Glutamatergic neuron (in vitro differentiated cells): Measurements from ENCODE around the gene MYOG. TPM values are rescaled to one million over a fixed set of nuclear protein-coding genes. Genes with fewer than 3 reads are reported as not detected.

Experiments used
- DNase-seq: peaks from one replicate; pipeline ENCODE4 v3.0.0; 2022
- H3K27ac Mint-ChIP-seq: one replicate; pipeline ENCODE4 v1.8.0; 2020; ENCODE audit warnings: mild to moderate bottlenecking, mixed read lengths, inconsistent platforms; ENCODE audit not compliant: unreplicated experiment
- H3K27me3 Mint-ChIP-seq: one replicate; pipeline ENCODE4 v1.8.0; 2020; ENCODE audit warnings: mild to moderate bottlenecking, moderate library complexity, mixed read lengths, inconsistent platforms; ENCODE audit not compliant: unreplicated experiment
- H3K36me3 Mint-ChIP-seq: one replicate; pipeline ENCODE4 v1.8.0; 2020; ENCODE audit warnings: mild to moderate bottlenecking, mixed read lengths, inconsistent platforms; ENCODE audit not compliant: unreplicated experiment
- H3K4me1 Mint-ChIP-seq: one replicate; pipeline ENCODE4 v1.8.0; 2020; ENCODE audit warnings: mild to moderate bottlenecking, low read depth, mixed read lengths, inconsistent platforms; ENCODE audit not compliant: unreplicated experiment
- H3K4me3 Mint-ChIP-seq: one replicate; pipeline ENCODE4 v1.8.0; 2020; ENCODE audit warnings: mild to moderate bottlenecking, mixed read lengths, inconsistent platforms; ENCODE audit not compliant: unreplicated experiment
- H3K9me3 Mint-ChIP-seq: one replicate; pipeline ENCODE4 v1.8.0; 2020; ENCODE audit warnings: mild to moderate bottlenecking, moderate library complexity, mixed read lengths, inconsistent platforms; ENCODE audit not compliant: unreplicated experiment
- CTCF ChIP-seq: fragments of 200-600 bp; sonication (generic); IDR thresholded peaks from one replicate; pipeline ENCODE4 v1.5.0; 2021; ENCODE audit not compliant: partially characterized antibody, unreplicated experiment
- total RNA-seq: library from RNA; stranded (reverse); fragmentation: NEBNext Ultra II Directional; extraction: Animal tissue kit (Norgen Biotek cat#: 25700); gene quantifications from one replicate; pipeline ENCODE4 v1.2.1, GENCODE V29; 2021; ENCODE audit not compliant: unreplicated experiment

Gene MYOG
- total RNA-seq, 1 donor from 2014 or later, result not detected

DNA sequence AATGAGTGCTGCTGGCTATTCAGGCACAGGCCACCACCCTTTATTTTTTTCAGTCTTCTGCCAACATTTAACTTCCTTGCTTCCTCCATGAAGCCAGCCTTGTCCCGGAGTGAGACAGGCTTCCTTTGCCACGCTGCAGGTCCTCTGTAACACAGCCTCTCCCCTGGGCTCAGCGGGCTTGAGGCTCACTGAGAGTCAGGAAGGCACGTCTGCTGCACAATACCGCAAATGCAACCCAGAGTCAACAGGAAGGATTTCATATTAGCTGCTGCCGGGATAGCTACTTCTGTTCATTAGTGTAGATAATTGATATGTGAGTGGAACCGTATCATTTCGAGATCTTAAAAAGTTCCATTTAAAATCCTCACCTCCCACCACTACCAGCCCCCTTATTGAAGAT lies 22.5 kb downstream of the MYOG start:
- Mint-ChIP-seq H3K27me3 (peaks cover 7% of the 10 kb centered on the region), H3K9me3 (peaks cover 5% of the 10 kb centered on the region), H3K36me3 (peaks cover 25% of the 10 kb centered on the region), H3K4me1 (peaks cover 3% of the 10 kb centered on the region), H3K27ac (no peak overlapping the region), H3K4me3 (no peak overlapping the region)
- no peak for DNase-seq
- no peak for TF ChIP-seq CTCF

DNA sequence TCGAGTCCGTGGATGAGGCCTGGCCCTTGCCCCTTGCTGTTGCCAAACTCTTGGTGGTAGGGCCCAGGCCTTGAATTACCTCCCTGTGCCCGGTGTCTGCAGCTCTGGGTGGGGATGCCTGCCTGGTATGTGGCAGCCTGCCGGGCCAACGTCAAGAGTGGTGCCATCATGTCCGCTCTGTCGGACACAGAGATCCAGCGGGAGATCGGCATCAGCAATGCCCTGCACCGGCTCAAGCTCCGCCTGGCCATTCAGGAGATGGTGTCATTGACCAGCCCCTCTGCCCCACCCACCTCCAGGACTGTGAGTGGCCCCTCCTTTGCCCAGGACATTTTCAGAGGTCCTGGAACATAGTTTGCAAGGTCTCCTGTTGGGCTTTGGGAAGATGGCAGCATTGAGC lies 25.7 kb downstream of the MYOG start:
- H3K27me3 Mint-ChIP-seq, result peaks cover 7% of the 10 kb centered on the region
- no peak for TF ChIP-seq CTCF
- no peak for DNase-seq
- H3K27ac Mint-ChIP-seq, result no peak overlapping the region
- H3K36me3 Mint-ChIP-seq, result peaks cover 17% of the 10 kb centered on the region
- H3K4me1 Mint-ChIP-seq, result peaks cover 16% of the 10 kb centered on the region
- peaks cover 4% of the 10 kb centered on the region for H3K9me3 Mint-ChIP-seq
- H3K4me3 Mint-ChIP-seq, result no peak overlapping the region

GRCh38 chr1:203059485-203059884 lies 26.3 kb downstream of the MYOG start:
- H3K27me3 Mint-ChIP-seq, result peaks cover 7% of the 10 kb centered on the region
- peaks cover 4% of the 10 kb centered on the region for H3K9me3 Mint-ChIP-seq
- peaks cover 17% of the 10 kb centered on the region for H3K36me3 Mint-ChIP-seq
- DNase-seq, result no peak
- peaks cover 16% of the 10 kb centered on the region for H3K4me1 Mint-ChIP-seq
- no peak for TF ChIP-seq CTCF
- no peak overlapping the region for H3K4me3 Mint-ChIP-seq
- H3K27ac Mint-ChIP-seq, result no peak overlapping the region

- H3K27ac Mint-ChIP-seq, result no peak overlapping the region
- peaks cover 4% of the 10 kb centered on the region for H3K9me3 Mint-ChIP-seq
- no peak overlapping the region for H3K4me3 Mint-ChIP-seq
- TF ChIP-seq CTCF, result no peak
- peaks cover 7% of the 10 kb centered on the region for H3K27me3 Mint-ChIP-seq
- peaks cover 16% of the 10 kb centered on the region for H3K4me1 Mint-ChIP-seq
- DNase-seq, result no peak
- H3K36me3 Mint-ChIP-seq, result peaks cover 12% of the 10 kb centered on the region
Measured at GRCh38 chr1:203058676-203058935, 27.2 kb downstream of the MYOG start.

GRCh38 chr1:203057911-203058675 lies 27.7 kb downstream of the MYOG start:
- Mint-ChIP-seq H3K9me3 (peaks cover 4% of the 10 kb centered on the region), H3K27me3 (peaks cover 7% of the 10 kb centered on the region), H3K4me1 (peaks cover 16% of the 10 kb centered on the region), H3K36me3 (peaks cover 12% of the 10 kb centered on the region), H3K4me3 (peak overlapping the region; percentile 39), H3K27ac (peak overlapping the region; percentile 72)
- no peak for DNase-seq
- no peak for TF ChIP-seq CTCF
